Neuronal stem cell (in vitro differentiated cells): Measurements from ENCODE around the gene LRRC73.
A peak's percentile ranks its signal among the peaks of the same experiment; 100 is the strongest.

ENCODE experiments used
- DNase-seq: peaks from one replicate; pipeline ENCODE4 v3.0.0-alpha.2; 2013; ENCODE audit warnings: low spot score
- H2AFZ ChIP-seq: one replicate; pipeline ENCODE4 v1.6.1; 2013; ENCODE audit warnings: mild to moderate bottlenecking, low read length, inconsistent platforms
- H2AK5ac ChIP-seq: 2 replicates; pipeline ENCODE4 v1.6.1; 2013; ENCODE audit warnings: low read depth, mild to moderate bottlenecking, inconsistent platforms, low read length, moderate library complexity, mixed read lengths
- H2BK120ac ChIP-seq: 2 replicates; pipeline ENCODE4 v1.6.1; 2013; ENCODE audit warnings: low read depth, mild to moderate bottlenecking, inconsistent platforms, low read length, moderate library complexity, mixed read lengths
- H2BK12ac ChIP-seq: one replicate; pipeline ENCODE4 v1.6.1; 2013; ENCODE audit warnings: low read length, inconsistent platforms
- H2BK15ac ChIP-seq: 2 replicates; pipeline ENCODE4 v1.6.1; 2013; ENCODE audit warnings: mild to moderate bottlenecking, low read length, inconsistent platforms, mixed read lengths
- H2BK5ac ChIP-seq: one replicate; pipeline ENCODE4 v1.6.1; 2013; ENCODE audit warnings: inconsistent platforms, mild to moderate bottlenecking, low read length, moderate library complexity
- H3K14ac ChIP-seq: one replicate; pipeline ENCODE4 v1.6.1; 2013; ENCODE audit warnings: low read length, inconsistent platforms
- H3K18ac ChIP-seq: 2 replicates; pipeline ENCODE4 v1.6.1; 2013; ENCODE audit warnings: low read length, inconsistent platforms
- H3K23ac ChIP-seq: 2 replicates; pipeline ENCODE4 v1.6.1; 2013; ENCODE audit warnings: low read depth, mild to moderate bottlenecking, mixed read lengths, low read length, inconsistent platforms; ENCODE audit not compliant: poor library complexity
- H3K27ac ChIP-seq: replicated peaks from 3 replicates; pipeline ENCODE4 v1.5.1; 2013; ENCODE audit warnings: low read length, inconsistent platforms
- H3K27me3 ChIP-seq, 3 experiments: 2 replicates each; pipeline ENCODE4 v1.6.1; 2013; ENCODE audit warnings: low read length in 3 of 3, mild to moderate bottlenecking in 2 of 3, inconsistent platforms in 1 of 3, low read depth in 1 of 3, mixed read lengths in 1 of 3, moderate library complexity in 1 of 3; ENCODE audit not compliant: control insufficient read depth in 3 of 3, insufficient read depth in 3 of 3
- H3K36me3 ChIP-seq, 2 donors: replicated peaks in 1 of 2; 2 replicates each; pipeline ENCODE4 v1.6.1; 2013; ENCODE audit warnings: low read length in 2 of 2; ENCODE audit not compliant: control insufficient read depth in 2 of 2, insufficient read depth in 2 of 2
- H3K4ac ChIP-seq: 2 replicates; pipeline ENCODE4 v1.6.1; 2013; ENCODE audit warnings: inconsistent platforms, mild to moderate bottlenecking, low read length, moderate library complexity
- H3K4me1 ChIP-seq, 2 donors: 1 replicate in 1 of 2; 2 replicates in 1 of 2; pipeline ENCODE4 v1.6.1; 2013; ENCODE audit warnings: low read length in 2 of 2, low read depth in 1 of 2; ENCODE audit not compliant: control insufficient read depth in 2 of 2, insufficient read depth in 1 of 2
- H3K4me2 ChIP-seq: one replicate; pipeline ENCODE4 v1.6.1; 2013; ENCODE audit warnings: mild to moderate bottlenecking, low read length, inconsistent platforms; ENCODE audit not compliant: insufficient read depth, poor library complexity, severe bottlenecking
- H3K4me3 ChIP-seq, 2 donors: 2 replicates each; pipeline ENCODE4 v1.5.1; 2013; ENCODE audit warnings: low read length in 2 of 2, mild to moderate bottlenecking in 2 of 2, inconsistent platforms in 1 of 2, moderate library complexity in 1 of 2
- H3K79me1 ChIP-seq: one replicate; pipeline ENCODE4 v1.6.1; 2013; ENCODE audit warnings: low read depth, mild to moderate bottlenecking, inconsistent platforms, low read length, moderate library complexity
- H3K9ac ChIP-seq: one replicate; pipeline ENCODE4 v1.6.1; 2013; ENCODE audit warnings: mild to moderate bottlenecking, low read depth, low read length, inconsistent platforms; ENCODE audit not compliant: poor library complexity
- H3K9me3 ChIP-seq, 2 donors: replicated peaks in 1 of 2; 2 replicates each; pipeline versions ENCODE3 to v1.6.1; 2013; ENCODE audit warnings: low read length in 2 of 2, mild to moderate bottlenecking in 2 of 2, inconsistent platforms in 1 of 2, low read depth in 1 of 2, mixed read lengths in 1 of 2, moderate library complexity in 1 of 2; ENCODE audit not compliant: control insufficient read depth in 2 of 2, insufficient read depth in 1 of 2
- H4K8ac ChIP-seq: one replicate; pipeline ENCODE4 v1.6.1; 2013; ENCODE audit warnings: low read depth, mild to moderate bottlenecking, inconsistent platforms, low read length, moderate library complexity
- H4K91ac ChIP-seq: one replicate; pipeline ENCODE4 v1.6.1; 2013; ENCODE audit warnings: low read length, low read depth, mild to moderate bottlenecking, inconsistent platforms; ENCODE audit not compliant: poor library complexity
- WGBS, 2 donors: extraction: QIAGEN DNeasy Blood & Tissue Kit; methylation state at CpG; one replicate each; pipeline ENCODE4 v1.1.7; 2013; ENCODE audit warnings: missing lambda C conversion rate in 2 of 2, mixed read lengths in 1 of 2; ENCODE audit not compliant: insufficient read length in 2 of 2, insufficient replicate concordance in 1 of 2; ENCODE audit errors: extremely low coverage in 2 of 2; 5-methylcytosine and 5-hydroxymethylcytosine counted together

Gene LRRC73

DNA sequence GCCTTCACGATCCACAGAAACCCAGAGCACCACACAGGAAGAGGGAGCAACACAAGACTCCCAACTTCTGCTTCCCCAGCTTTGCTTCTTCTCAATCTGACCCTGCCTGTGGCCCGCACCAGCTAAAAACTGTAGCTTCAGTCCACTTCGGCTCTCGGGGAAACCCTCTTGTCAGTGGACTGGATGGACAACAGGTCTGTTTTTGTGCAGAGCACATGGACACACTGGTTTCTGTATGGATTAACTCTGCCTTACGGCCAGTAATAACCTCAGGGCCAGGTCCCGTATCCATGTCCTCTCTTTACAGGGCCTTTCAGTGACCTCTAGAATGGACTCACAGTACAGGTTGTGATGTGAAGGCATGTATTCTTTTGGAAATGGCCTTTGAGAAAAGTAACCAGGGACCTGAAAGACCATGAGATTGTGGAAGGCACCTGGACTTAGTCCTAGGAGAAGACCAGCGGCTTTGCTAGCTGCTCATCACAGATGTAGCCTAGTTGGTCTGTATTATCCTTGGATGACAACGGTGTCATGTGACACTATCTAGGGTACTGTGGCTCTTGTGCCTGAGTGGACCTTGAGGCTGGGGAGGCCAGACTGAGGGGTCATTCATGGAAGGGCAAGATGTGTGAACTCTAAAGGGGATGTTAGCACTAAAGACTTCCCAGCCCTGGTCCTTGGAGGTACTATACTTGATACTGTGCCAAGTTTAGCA is 12.6 kb upstream of the LRRC73 start:
- peaks cover 4 to 6% of the 10 kb centered on the region in 2 donors for H3K4me1 ChIP-seq
- no peak overlapping the region for H3K18ac ChIP-seq
- no peak overlapping the region for H3K23ac ChIP-seq
- H3K9me3 ChIP-seq = no peaks in the 10 kb centered on the region
- no peak overlapping the region for H3K9ac ChIP-seq
- H2BK15ac ChIP-seq = no peak overlapping the region
- no peak overlapping the region for H2AK5ac ChIP-seq
- H4K91ac ChIP-seq = no peak overlapping the region
- DNase-seq = no peak
- peaks cover 4% of the 10 kb centered on the region for H3K79me1 ChIP-seq
- no peak overlapping the region for H4K8ac ChIP-seq
- WGBS, 2 donors = no CpG with 5 or more reads among the region's 8 CpGs
- H3K36me3 ChIP-seq = peaks cover 61 to 93% of the 10 kb centered on the region in 2 donors
- no peak overlapping the region for H3K14ac ChIP-seq
- H3K27ac ChIP-seq = no peak overlapping the region
- no peak overlapping the region for H2BK5ac ChIP-seq
- H3K4ac ChIP-seq = no peak overlapping the region
- H3K27me3 ChIP-seq = no peaks in the 10 kb centered on the region
- H2BK120ac ChIP-seq = no peak overlapping the region
- H2BK12ac ChIP-seq = no peak overlapping the region
- H2AFZ ChIP-seq = no peak overlapping the region
- no peak overlapping the region for H3K4me3 ChIP-seq
- no peak overlapping the region for H3K4me2 ChIP-seq

DNA sequence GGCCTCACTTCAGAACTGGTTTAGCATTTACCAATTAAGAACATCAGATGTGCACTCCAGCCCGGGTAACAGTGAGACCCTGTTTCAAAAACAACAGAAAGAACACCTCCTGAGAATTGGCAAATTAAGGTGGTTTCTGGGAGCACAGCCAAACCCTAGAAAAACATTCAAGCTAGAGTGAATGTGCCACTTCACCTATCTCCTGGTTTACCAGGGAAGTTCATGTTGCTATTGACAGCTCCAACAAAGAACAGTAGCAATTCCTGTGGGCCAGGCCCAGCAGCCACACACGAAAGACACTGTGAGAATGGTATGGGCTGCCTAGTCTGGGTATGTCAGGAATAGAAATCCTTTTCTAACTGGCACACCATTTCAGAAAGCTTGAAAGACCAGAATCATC is 11.7 kb upstream of the LRRC73 start:
- peaks cover 4 to 7% of the 10 kb centered on the region in 2 donors for H3K4me1 ChIP-seq
- H3K36me3 ChIP-seq = peaks cover 57 to 84% of the 10 kb centered on the region in 2 donors
- no peak overlapping the region for H2BK12ac ChIP-seq
- H2BK5ac ChIP-seq = no peak overlapping the region
- no peak overlapping the region for H2AFZ ChIP-seq
- H2BK120ac ChIP-seq = no peak overlapping the region
- H3K23ac ChIP-seq = no peak overlapping the region
- no peak overlapping the region for H3K9ac ChIP-seq
- peaks cover 4% of the 10 kb centered on the region for H3K79me1 ChIP-seq
- H3K14ac ChIP-seq = no peak overlapping the region
- WGBS, 2 donors = no CpG with 5 or more reads among the region's 2 CpGs
- no peak overlapping the region for H3K27ac ChIP-seq
- H2BK15ac ChIP-seq = no peak overlapping the region
- no peaks in the 10 kb centered on the region for H3K9me3 ChIP-seq
- H4K91ac ChIP-seq = no peak overlapping the region
- DNase-seq = no peak
- H3K18ac ChIP-seq = no peak overlapping the region
- no peak overlapping the region for H4K8ac ChIP-seq
- H2AK5ac ChIP-seq = no peak overlapping the region
- no peaks in the 10 kb centered on the region for H3K27me3 ChIP-seq
- no peak overlapping the region for H3K4me3 ChIP-seq
- H3K4ac ChIP-seq = no peak overlapping the region
- H3K4me2 ChIP-seq = no peak overlapping the region

DNA sequence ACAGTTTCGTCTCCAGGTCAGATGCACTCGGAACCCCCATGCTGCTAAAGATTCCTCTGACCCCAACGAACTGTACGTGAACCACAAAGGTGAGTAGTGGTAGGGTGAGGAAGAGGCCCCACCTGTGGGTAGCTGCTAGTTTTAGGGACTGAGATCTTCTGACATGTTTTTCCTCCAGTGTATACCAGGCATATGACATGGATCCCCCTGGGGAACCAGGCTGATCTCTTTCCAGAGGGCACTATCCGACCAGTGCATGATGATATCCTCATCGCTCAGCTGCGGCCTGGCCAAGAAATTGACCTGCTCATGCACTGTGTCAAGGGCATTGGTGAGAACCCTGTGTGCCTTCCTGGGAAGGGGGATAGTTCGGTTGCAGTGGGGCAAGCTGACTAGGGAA is 10.0 kb upstream of the LRRC73 start:
- Histone ChIP-seq H2BK120ac (no peak overlapping the region), H4K91ac (no peak overlapping the region), H3K36me3 (peaks cover 54 to 75% of the 10 kb centered on the region in 2 donors), H2AFZ (no peak overlapping the region), H3K23ac (no peak overlapping the region), H3K4me1 (peaks cover 8 to 10% of the 10 kb centered on the region in 2 donors), H3K14ac (no peak overlapping the region), H3K4ac (no peak overlapping the region), H3K27me3 (no peaks in the 10 kb centered on the region), H3K18ac (no peak overlapping the region), H2BK12ac (no peak overlapping the region), H3K4me2 (no peak overlapping the region), H2BK5ac (no peak overlapping the region), H3K4me3 (no peak overlapping the region), H3K9ac (no peak overlapping the region), H4K8ac (no peak overlapping the region), H2BK15ac (no peak overlapping the region), H3K79me1 (peaks cover 15% of the 10 kb centered on the region), H3K27ac (no peak overlapping the region), H3K9me3 (no peaks in the 10 kb centered on the region), H2AK5ac (no peak overlapping the region)
- no peak for DNase-seq
- WGBS, 2 donors = no CpG with 5 or more reads among the region's 8 CpGs

DNA sequence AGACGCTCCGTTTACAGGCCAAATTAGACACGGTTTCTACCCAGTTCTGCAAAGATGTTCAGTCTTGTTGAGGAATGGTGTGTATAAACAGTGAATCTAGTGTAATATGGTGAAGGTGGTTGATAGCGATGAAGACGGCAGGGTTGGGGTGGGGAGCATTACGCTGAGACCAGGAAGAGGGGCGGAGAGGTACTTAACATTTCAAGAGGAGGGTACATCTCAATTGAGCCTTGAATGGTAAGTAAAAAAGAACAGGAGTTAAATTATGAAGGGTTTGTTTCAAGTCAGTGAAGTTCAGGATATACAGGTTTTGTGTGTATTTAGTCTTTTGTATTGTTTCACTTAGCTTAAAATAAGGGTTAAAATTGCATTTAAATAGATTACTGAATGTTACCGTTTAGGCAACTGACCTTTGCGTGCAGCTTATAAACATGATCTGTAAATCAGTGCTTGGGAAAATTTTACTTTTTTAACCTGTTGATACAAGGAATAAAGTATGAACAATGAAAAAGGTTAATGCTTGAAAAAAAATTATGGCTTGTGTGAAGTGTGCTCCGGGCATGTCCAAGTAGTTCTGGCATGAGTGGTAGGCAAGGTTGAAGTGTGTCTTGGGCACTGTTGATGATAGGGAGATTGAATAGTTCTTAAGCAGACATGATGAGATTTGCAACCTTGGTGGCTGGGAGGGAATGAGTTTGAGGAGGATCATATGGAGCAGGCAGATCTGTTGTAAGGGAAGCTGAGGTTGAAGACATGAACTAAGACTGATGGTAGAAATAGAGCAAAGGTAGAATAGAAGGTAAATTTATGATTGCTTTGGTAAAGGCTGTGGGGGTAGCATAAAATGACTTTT is 7.6 kb upstream of the LRRC73 start:
- Histone ChIP-seq H3K9ac (peak overlapping the region; percentile 85), H3K27ac (no peak overlapping the region), H3K18ac (no peak overlapping the region), H3K4me1 (peaks cover 8 to 10% of the 10 kb centered on the region in 2 donors), H2BK120ac (no peak overlapping the region), H3K27me3 (no peaks in the 10 kb centered on the region), H3K79me1 (peaks cover 15% of the 10 kb centered on the region), H2BK12ac (no peak overlapping the region), H2BK5ac (no peak overlapping the region), H4K91ac (no peak overlapping the region), H3K4ac (no peak overlapping the region), H3K9me3 (no peaks in the 10 kb centered on the region), H3K23ac (no peak overlapping the region), H2AFZ (peak overlapping the region; percentile 86), H3K36me3 (peaks cover 51 to 74% of the 10 kb centered on the region in 2 donors), H3K14ac (no peak overlapping the region), H4K8ac (no peak overlapping the region), H3K4me2 (peak overlapping the region; percentile 38), H2BK15ac (no peak overlapping the region), H2AK5ac (no peak overlapping the region), H3K4me3 (peak overlapping the region; percentile 89 to 92)
- DNase-seq = no peak
- no CpG with 5 or more reads among the region's 10 CpGs for WGBS, 2 donors
